T-helper 9 cell (primary cell): ENCODE measurements around the gene BEND5.

Experiments used
- DNase-seq: peaks from one replicate; pipeline ENCODE4 v3.0.0-alpha.2; 2020

BEND5 gene

GRCh38 chr1:48718116-48718630 is 58.5 kb downstream of the BEND5 start:
- DNase-seq, result no peak

GRCh38 chr1:48717082-48717481 is 59.6 kb downstream of the BEND5 start:
- no peak for DNase-seq

GRCh38 chr1:48715921-48716320 is 60.8 kb downstream of the BEND5 start:
- no peak for DNase-seq

- no peak for DNase-seq
These were observed 65.8 kb downstream of the BEND5 start for GRCh38 chr1:48710915-48711314.

GRCh38 chr1:48710318-48710717 is 66.4 kb downstream of the BEND5 start:
- DNase-seq, result no peak

- no peak for DNase-seq
These were observed 72.0 kb downstream of the BEND5 start for GRCh38 chr1:48704736-48705135.

GRCh38 chr1:48701445-48701844 is 75.2 kb downstream of the BEND5 start:
- DNase-seq, result no peak

- peak; percentile 7 for DNase-seq
These were observed 79.5 kb downstream of the BEND5 start for GRCh38 chr1:48697066-48697707.

- DNase-seq, result no peak
These were observed 81.5 kb downstream of the BEND5 start for GRCh38 chr1:48695161-48695560.

- no peak for DNase-seq
These were observed 82.9 kb downstream of the BEND5 start for GRCh38 chr1:48693674-48694320.

- no peak for DNase-seq
These were observed 83.5 kb downstream of the BEND5 start for GRCh38 chr1:48693180-48693579.

- no peak for DNase-seq
These were observed 84.5 kb downstream of the BEND5 start for GRCh38 chr1:48692235-48692634.

GRCh38 chr1:48691429-48692001 is 85.2 kb downstream of the BEND5 start:
- DNase-seq, result no peak

- no peak for DNase-seq
These were observed 88.5 kb downstream of the BEND5 start for GRCh38 chr1:48688102-48688760.

- no peak for DNase-seq
These were observed 89.2 kb downstream of the BEND5 start for GRCh38 chr1:48687282-48688045.

- no peak for DNase-seq
These were observed 90.5 kb downstream of the BEND5 start for GRCh38 chr1:48686159-48686558.

GRCh38 chr1:48684381-48684780 is 92.3 kb downstream of the BEND5 start:
- DNase-seq, result no peak

GRCh38 chr1:48683839-48684238 is 92.9 kb downstream of the BEND5 start:
- DNase-seq, result no peak

- DNase-seq, result no peak
These were observed 95.0 kb downstream of the BEND5 start for GRCh38 chr1:48681476-48682305.

- no peak for DNase-seq
These were observed 96.2 kb downstream of the BEND5 start for GRCh38 chr1:48680411-48681035.

GRCh38 chr1:48679859-48680258 is 96.8 kb downstream of the BEND5 start:
- no peak for DNase-seq
